ENCODE measurements around the gene MTHFD2. TPM values are rescaled to one million over a fixed set of nuclear protein-coding genes. Genes with fewer than 3 reads are reported as not detected.

The MTHFD2 gene
- total RNA-seq, 1 donor from 2014 or later = 257 TPM

GRCh38 chr2:74259191-74259590 is 60.8 kb downstream of the MTHFD2 start:
- intact Hi-C loops (cut with micrococcal nuclease) = no loop called here

GRCh38 chr2:74259733-74260132 is 61.3 kb downstream of the MTHFD2 start:
- intact Hi-C loops (cut with micrococcal nuclease) = no loop called here

GRCh38 chr2:74260495-74260894 is 62.1 kb downstream of the MTHFD2 start:
- intact Hi-C loops (cut with micrococcal nuclease) = no loop called here

- intact Hi-C loops (cut with micrococcal nuclease) = no loop called here
Observed at GRCh38 chr2:74261204-74261864, 62.9 kb downstream of the MTHFD2 start.

- intact Hi-C loops (cut with micrococcal nuclease) = no loop called here
Observed at GRCh38 chr2:74262681-74263080, 64.3 kb downstream of the MTHFD2 start.

GRCh38 chr2:74264281-74264680 is 65.9 kb downstream of the MTHFD2 start:
- intact Hi-C loops (cut with micrococcal nuclease) = no loop called here

- intact Hi-C loops (cut with micrococcal nuclease) = loop anchor here (1.0 to 2.0 kb wide), 5 partner anchors 24 to 265 kb away; partner anchors contain the start of gene PCGF1
Observed at GRCh38 chr2:74267068-74267467, 68.7 kb downstream of the MTHFD2 start.

Other genes starting within 250 kb of the MTHFD2 start
- 16.8 and 18.3 TPM in 2 replicates for gene TET3, start 213.7 kb upstream of the MTHFD2 start, total RNA-seq
- gene BOLA3, start 50.7 kb upstream of the MTHFD2 start, total RNA-seq = 61.3 and 70.2 TPM in 2 replicates
- gene MOB1A, start 19.7 kb upstream of the MTHFD2 start, total RNA-seq = 208 and 215 TPM in 2 replicates
- 2.6 and 3.7 TPM in 2 replicates for gene SLC4A5, start 144.8 kb downstream of the MTHFD2 start, total RNA-seq
- 110 and 111 TPM in 2 replicates for gene DCTN1, start 181.7 kb downstream of the MTHFD2 start, total RNA-seq
- gene C2orf81, start 223.0 kb downstream of the MTHFD2 start, total RNA-seq = 3.5 and 3.9 TPM in 2 replicates
- 57.2 and 60.2 TPM in 2 replicates for gene WDR54, start 223.1 kb downstream of the MTHFD2 start, total RNA-seq
- 3.7 and 4.0 TPM in 2 replicates for gene RTKN, start 243.3 kb downstream of the MTHFD2 start, total RNA-seq

Measured in T-helper 1 cell treated with Interleukin-12 subunit alpha and Interleukin-12 subunit beta and Interleukin-4 antibody, amounts not matched to agents 30 ng/mL and 1 ng/mL, for 36 hours (primary cell).